HCT116 (cell line): ENCODE measurements around the gene CYP26B1.

ENCODE experiments used
- CBX3 ChIP-seq: IDR thresholded peaks from 2 replicates; pipeline ENCODE4 v1.6.1; 2012; ENCODE audit warnings: low read depth
- CEBPB ChIP-seq: IDR thresholded peaks from 2 replicates; pipeline ENCODE4 v1.6.1; 2012; ENCODE audit warnings: low read depth
- CTCF ChIP-seq, 3 experiments: fragments of 200-600 bp in 1 of 3; sonication (generic) in 1 of 3; IDR thresholded peaks in 2 of 3; conservative IDR thresholded peaks in 1 of 3; 2 replicates each; pipeline ENCODE4 v1.5.1; 2012 to 2017; ENCODE audit warnings: low read depth in 2 of 3, low read length in 2 of 3, antibody characterized with exemption in 1 of 3, borderline replicate concordance in 1 of 3, control low read depth in 1 of 3, mild to moderate bottlenecking in 1 of 3, mixed read lengths in 1 of 3, mixed run types in 1 of 3, moderate library complexity in 1 of 3; ENCODE audit not compliant: insufficient read depth in 1 of 3
- EGR1 ChIP-seq: IDR thresholded peaks from 2 replicates; pipeline ENCODE4 v1.6.1; 2012; ENCODE audit warnings: low read depth
- EZH2 ChIP-seq: fragments of 200-600 bp; sonication (generic); IDR thresholded peaks from 2 replicates; pipeline ENCODE4 v1.6.1; 2017; ENCODE audit warnings: antibody characterized with exemption, mixed run types
- POLR2A ChIP-seq: IDR thresholded peaks from 2 replicates; pipeline ENCODE4 v1.7.0; 2011; ENCODE audit warnings: borderline replicate concordance; ENCODE audit not compliant: insufficient read depth, insufficient read length; ENCODE audit errors: extremely low read depth
- RAD21 ChIP-seq: IDR thresholded peaks from 2 replicates; pipeline ENCODE4 v1.6.1; 2012; ENCODE audit warnings: low read depth, mild to moderate bottlenecking
- REST ChIP-seq: IDR thresholded peaks from 2 replicates; pipeline ENCODE4 v1.6.1; 2012; ENCODE audit warnings: low read depth
- SIN3A ChIP-seq: IDR thresholded peaks from 2 replicates; pipeline ENCODE4 v1.6.1; 2012; ENCODE audit warnings: low read depth
- SRF ChIP-seq: IDR thresholded peaks from 2 replicates; pipeline ENCODE4 v1.6.1; 2012; ENCODE audit warnings: low read depth
- TCF7L2 ChIP-seq: IDR thresholded peaks from 2 replicates; pipeline ENCODE4 v1.7.0; 2011; ENCODE audit warnings: borderline replicate concordance, inconsistent platforms; ENCODE audit not compliant: insufficient read depth, insufficient read length; ENCODE audit errors: extremely low read depth
- YY1 ChIP-seq: IDR thresholded peaks from 2 replicates; pipeline ENCODE4 v1.6.1; 2011; ENCODE audit warnings: low read length, low read depth, moderate library complexity, mild to moderate bottlenecking; ENCODE audit not compliant: insufficient replicate concordance; ENCODE audit errors: extremely low read depth
- ZNF274 ChIP-seq: fragments of 200-500 bp; sonication (Bioruptor generic); IDR thresholded peaks from 2 replicates; pipeline ENCODE4 v1.6.1; 2014; ENCODE audit warnings: mild to moderate bottlenecking, low read depth, low read length, inconsistent platforms

- no peak for TF ChIP-seq CTCF (IDR thresholded peaks at IDR 0.05 in 2 of 3, conservative IDR thresholded peaks at IDR 0.05 in 1 of 3; ENCODE audit: borderline replicate concordance in 1 of 3, insufficient read depth in 1 of 3, low read depth in 2 of 3, low read length in 2 of 3)
- TF ChIP-seq EGR1 = no peak
- TF ChIP-seq POLR2A = no peak
- TF ChIP-seq SIN3A = no peak
- TF ChIP-seq SRF = no peak
- TF ChIP-seq EZH2 = no peak
- no peak for TF ChIP-seq CEBPB
- no peak for TF ChIP-seq ZNF274
- TF ChIP-seq REST = no peak
- TF ChIP-seq CBX3 = no peak
- TF ChIP-seq TCF7L2 = no peak
- no peak for TF ChIP-seq RAD21
- no peak for TF ChIP-seq YY1
Observed at GRCh38 chr2:72082887-72083286, 64.8 kb downstream of the CYP26B1 start.
